ENCODE data around the gene BFSP1.

Gene BFSP1

GRCh38 chr20:17460119-17460518 is 71.1 kb downstream of the BFSP1 start:
- no peak for DNase-seq

- DNase-seq = no peak
Measured at GRCh38 chr20:17457588-17458190, 73.5 kb downstream of the BFSP1 start.

- DNase-seq = no peak
Measured at GRCh38 chr20:17457079-17457478, 74.1 kb downstream of the BFSP1 start.

- no peak for DNase-seq
Measured at GRCh38 chr20:17456279-17456678, 74.9 kb downstream of the BFSP1 start.

- no peak for DNase-seq
Measured at GRCh38 chr20:17453592-17453991, 77.6 kb downstream of the BFSP1 start.

- no peak for DNase-seq
Measured at GRCh38 chr20:17452441-17452840, 78.7 kb downstream of the BFSP1 start.

GRCh38 chr20:17449031-17449430 is 82.1 kb downstream of the BFSP1 start:
- no peak for DNase-seq

- DNase-seq = no peak
Measured at GRCh38 chr20:17448071-17448470, 83.1 kb downstream of the BFSP1 start.

GRCh38 chr20:17446171-17446570 is 85.0 kb downstream of the BFSP1 start:
- no peak for DNase-seq

- no peak for DNase-seq
Measured at GRCh38 chr20:17445543-17445942, 85.6 kb downstream of the BFSP1 start.

- DNase-seq = no peak
Measured at GRCh38 chr20:17444091-17444490, 87.1 kb downstream of the BFSP1 start.

Data from stimulated activated naive CD4-positive, alpha-beta T cell (primary cell).